GM12865 (cell line): ENCODE data around the gene IL6.
A peak's percentile ranks its signal among the peaks of the same experiment; 100 is the strongest.
"Not testable (repeated sequence)": the region's sequence is repeated elsewhere in the genome, so short reads cannot be mapped to it uniquely, and the experiment has no call there.

ENCODE experiments used
- DNase-seq: peaks from one replicate; pipeline ENCODE4 v3.0.0; 2010; ENCODE audit warnings: low read depth
- H3K4me3 ChIP-seq: 2 replicates; pipeline ENCODE4 v1.5.1; 2011; ENCODE audit warnings: mild to moderate bottlenecking, low read depth, low read length, control low read depth
- CTCF ChIP-seq: IDR thresholded peaks from 2 replicates; pipeline ENCODE4 v1.5.1; 2011; ENCODE audit warnings: low read length, control low read depth, low read depth, inconsistent platforms; ENCODE audit not compliant: insufficient read depth; ENCODE audit errors: missing control alignments

The IL6 gene

GRCh38 chr7:22697876-22698606 lies 29.0 kb upstream of the IL6 start:
- H3K4me3 ChIP-seq: no peak overlapping the region
- peak; percentile 65 for DNase-seq
- no peak for TF ChIP-seq CTCF

GRCh38 chr7:22698767-22699166 lies 28.2 kb upstream of the IL6 start:
- DNase-seq: no peak
- no peak overlapping the region for H3K4me3 ChIP-seq
- no peak for TF ChIP-seq CTCF

- H3K4me3 ChIP-seq: no peak overlapping the region
- peak; percentile 18 for DNase-seq
- TF ChIP-seq CTCF: no peak
These were observed 26.4 kb upstream of the IL6 start for GRCh38 chr7:22700559-22701002.

- TF ChIP-seq CTCF: no peak
- no peak for DNase-seq
- H3K4me3 ChIP-seq: no peak overlapping the region
These were observed 24.5 kb upstream of the IL6 start for GRCh38 chr7:22702516-22702915.

GRCh38 chr7:22703107-22703855 lies 23.7 kb upstream of the IL6 start:
- H3K4me3 ChIP-seq, DNase-seq: not testable (repeated sequence)

GRCh38 chr7:22703978-22704610 lies 22.9 kb upstream of the IL6 start:
- DNase-seq, H3K4me3 ChIP-seq: not testable (repeated sequence)

GRCh38 chr7:22704722-22705121 lies 22.3 kb upstream of the IL6 start:
- H3K4me3 ChIP-seq, DNase-seq: not testable (repeated sequence)

- not testable (repeated sequence) for H3K4me3 ChIP-seq
These were observed 21.1 kb upstream of the IL6 start for GRCh38 chr7:22705874-22706273.

GRCh38 chr7:22707026-22707691 lies 19.8 kb upstream of the IL6 start:
- H3K4me3 ChIP-seq, DNase-seq: not testable (repeated sequence)

More at GRCh38 chr7:22705874-22706273, 21.1 kb upstream of the IL6 start:
- DNase-seq: not testable (repeated sequence)

GRCh38 chr7:22708214-22708613 lies 18.8 kb upstream of the IL6 start:
- DNase-seq, H3K4me3 ChIP-seq: not testable (repeated sequence)

GRCh38 chr7:22708677-22709061 lies 18.3 kb upstream of the IL6 start:
- not testable (repeated sequence) for H3K4me3 ChIP-seq, DNase-seq

GRCh38 chr7:22709062-22709829 lies 17.8 kb upstream of the IL6 start:
- H3K4me3 ChIP-seq, DNase-seq: not testable (repeated sequence)
